ENCODE data around the gene SLC7A9.
"Not testable (repeated sequence)": the region's sequence is repeated elsewhere in the genome, so short reads cannot be mapped to it uniquely, and the experiment has no call there.

Gene SLC7A9

DNA sequence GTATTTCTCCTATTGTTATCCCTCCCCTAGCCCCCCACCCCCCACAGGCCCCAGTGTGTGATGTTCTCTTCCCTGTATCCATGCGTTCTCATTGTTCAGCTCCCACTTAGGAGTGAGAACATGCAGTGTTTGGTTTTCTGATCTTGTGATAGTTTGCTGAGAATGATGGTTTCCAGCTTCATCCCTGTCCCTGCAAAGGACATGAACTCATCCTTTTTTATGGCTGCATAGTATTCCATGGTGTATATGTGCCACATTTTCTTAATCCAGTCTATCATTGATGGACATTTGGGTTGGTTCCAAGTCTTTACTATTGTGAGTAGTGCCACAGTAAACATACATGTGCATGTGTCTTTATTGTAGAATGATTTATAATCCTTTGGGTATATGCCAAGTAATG, 87.5 kb downstream of the SLC7A9 start:
- not testable (repeated sequence) for DNase-seq

DNA sequence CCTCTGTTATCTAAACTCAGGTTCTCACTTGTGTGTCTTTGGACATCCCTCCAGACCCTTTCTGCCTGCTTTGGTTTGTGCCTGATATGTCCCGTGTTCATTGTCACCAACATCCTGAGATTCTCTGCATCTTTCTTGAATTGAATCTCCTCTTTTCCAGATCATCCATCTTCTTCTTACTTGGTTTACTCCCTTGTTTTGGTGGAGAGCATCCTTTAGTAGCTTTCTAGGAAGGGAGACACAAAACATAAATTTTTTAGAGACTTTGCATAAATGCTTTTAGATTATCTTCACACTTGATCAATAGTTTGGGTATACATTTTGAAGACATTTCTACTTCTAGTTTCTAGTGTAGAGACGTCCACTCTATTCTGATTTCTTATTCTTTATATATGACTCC, 88.3 kb downstream of the SLC7A9 start:
- no peak for DNase-seq
